Right lobe of liver (tissue), 4 donors: Measurements from ENCODE around the gene VILL.

Source experiments
- CTCF ChIP-seq, 4 donors: fragments of 200-600 bp in 3 of 4; fragments of 450-650 bp in 1 of 4; IDR thresholded peaks; one replicate each; pipeline versions ENCODE4 v1.5.1 to v1.8.0; 2016 to 2022; ENCODE audit warnings: antibody characterized with exemption in 4 of 4, mild to moderate bottlenecking in 2 of 4
- POLR2A ChIP-seq: fragments of 450-650 bp; IDR thresholded peaks from one replicate; pipeline ENCODE4 v1.6.1; 2017; ENCODE audit warnings: antibody characterized with exemption, mild to moderate bottlenecking
- donor health status: DM: no; HTN: no; CAD: no.
- donor health status: DM: no; HTN: no; CAD: no.
- donor health status: DM: no; HTN: yes; CAD: no.

GRCh38 chr3:38028621-38029361, 38.2 kb downstream of the VILL start:
- TF ChIP-seq CTCF (IDR thresholded peaks at IDR 0.05) (no peak), POLR2A (no peak)
